Cardiac muscle cell (in vitro differentiated cells and primary cell): Measurements from ENCODE around the gene PHPT1. TPM values are rescaled to one million over a fixed set of nuclear protein-coding genes. Genes with fewer than 3 reads are reported as not detected.

Source experiments
- DNase-seq, 2 donors: peaks; one replicate each; pipeline versions ENCODE4 v3.0.0 to v3.0.0-alpha.2; 2010 to 2017; ENCODE audit warnings: low read depth in 1 of 2, low spot score in 1 of 2
- H3K27ac ChIP-seq: fragments of 200-600 bp; sonication (generic); 2 replicates; pipeline ENCODE4 v1.5.1; 2016
- H3K27me3 ChIP-seq: fragments of 200-600 bp; sonication (generic); 2 replicates; pipeline ENCODE4 v1.6.0; 2016; ENCODE audit warnings: control low read depth
- H3K36me3 ChIP-seq: fragments of 200-600 bp; sonication (generic); 2 replicates; pipeline ENCODE4 v1.5.1; 2016; ENCODE audit warnings: control low read depth
- H3K4me1 ChIP-seq: fragments of 200-600 bp; sonication (generic); 2 replicates; pipeline ENCODE4 v1.8.1; 2017; ENCODE audit warnings: low read depth, mild to moderate bottlenecking, mixed run types
- H3K4me3 ChIP-seq: fragments of 200-600 bp; sonication (generic); 2 replicates; pipeline ENCODE4 v1.5.1; 2016; ENCODE audit warnings: mild to moderate bottlenecking
- H3K9me3 ChIP-seq: fragments of 200-600 bp; sonication (generic); 2 replicates; pipeline ENCODE4 v1.5.1; 2017; ENCODE audit warnings: low read depth, mild to moderate bottlenecking, control low read depth
- polyA plus RNA-seq: library from polyadenylated mRNA; unstranded; fragments of >200 nt; fragmentation: Nextera tagmentation; extraction: Ambion mirVana; gene quantifications from 2 replicates; pipeline ENCODE4 v1.2.1, GENCODE V29; 2016
- total RNA-seq: library from RNA; depleted of rRNA; stranded (reverse); fragments of >200 nt; gene quantifications from 2 replicates; pipeline ENCODE4 v1.2.3, GENCODE V29; 2016
- TF ChIP-seq, protein P1 (sequence below): IDR thresholded peaks from 2 replicates; pipeline ENCODE4 v1.5.1; 2012; ENCODE audit warnings: low read depth, mild to moderate bottlenecking, low read length

Gene PHPT1
- total and polyA plus RNA-seq, 2 experiments from 2014 or later: 185 to 565 TPM

DNA sequence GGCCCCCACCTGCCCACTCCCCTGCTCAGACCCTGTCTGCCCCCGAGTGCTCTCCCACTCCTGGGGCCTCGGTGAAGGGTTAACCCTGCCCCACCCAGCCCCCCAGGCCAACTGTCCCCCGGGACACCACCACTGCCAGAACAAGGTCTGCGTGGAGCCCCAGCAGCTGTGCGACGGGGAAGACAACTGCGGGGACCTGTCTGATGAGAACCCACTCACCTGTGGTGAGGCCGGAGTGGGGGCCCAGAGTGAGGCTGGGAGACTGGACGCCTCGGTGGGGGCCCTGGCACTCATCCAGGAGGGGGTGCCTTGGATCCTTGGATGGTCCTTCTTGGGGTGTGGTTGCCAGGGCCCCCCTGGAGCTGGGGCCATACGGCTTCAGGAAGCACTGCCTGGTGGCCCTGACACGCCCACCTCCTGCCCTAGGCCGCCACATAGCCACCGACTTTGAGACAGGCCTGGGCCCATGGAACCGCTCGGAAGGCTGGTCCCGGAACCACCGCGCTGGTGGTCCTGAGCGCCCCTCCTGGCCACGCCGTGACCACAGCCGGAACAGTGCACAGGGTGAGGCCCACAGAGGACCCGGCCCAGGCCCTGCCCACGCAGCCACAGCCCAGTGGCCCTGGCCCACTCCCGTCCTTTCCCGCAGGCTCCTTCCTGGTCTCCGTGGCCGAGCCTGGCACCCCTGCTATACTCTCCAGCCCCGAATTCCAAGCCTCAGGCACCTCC is 5.1 kb downstream of the PHPT1 start:
- TF ChIP-seq, protein P1, sequence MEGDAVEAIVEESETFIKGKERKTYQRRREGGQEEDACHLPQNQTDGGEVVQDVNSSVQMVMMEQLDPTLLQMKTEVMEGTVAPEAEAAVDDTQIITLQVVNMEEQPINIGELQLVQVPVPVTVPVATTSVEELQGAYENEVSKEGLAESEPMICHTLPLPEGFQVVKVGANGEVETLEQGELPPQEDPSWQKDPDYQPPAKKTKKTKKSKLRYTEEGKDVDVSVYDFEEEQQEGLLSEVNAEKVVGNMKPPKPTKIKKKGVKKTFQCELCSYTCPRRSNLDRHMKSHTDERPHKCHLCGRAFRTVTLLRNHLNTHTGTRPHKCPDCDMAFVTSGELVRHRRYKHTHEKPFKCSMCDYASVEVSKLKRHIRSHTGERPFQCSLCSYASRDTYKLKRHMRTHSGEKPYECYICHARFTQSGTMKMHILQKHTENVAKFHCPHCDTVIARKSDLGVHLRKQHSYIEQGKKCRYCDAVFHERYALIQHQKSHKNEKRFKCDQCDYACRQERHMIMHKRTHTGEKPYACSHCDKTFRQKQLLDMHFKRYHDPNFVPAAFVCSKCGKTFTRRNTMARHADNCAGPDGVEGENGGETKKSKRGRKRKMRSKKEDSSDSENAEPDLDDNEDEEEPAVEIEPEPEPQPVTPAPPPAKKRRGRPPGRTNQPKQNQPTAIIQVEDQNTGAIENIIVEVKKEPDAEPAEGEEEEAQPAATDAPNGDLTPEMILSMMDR: no peak
- no peaks in the 10 kb centered on the region for H3K9me3 ChIP-seq
- no peak overlapping the region for H3K4me3 ChIP-seq
- no peak for DNase-seq
- peaks cover 5% of the 10 kb centered on the region for H3K4me1 ChIP-seq
- peaks cover 9% of the 10 kb centered on the region for H3K36me3 ChIP-seq
- H3K27me3 ChIP-seq: no peaks in the 10 kb centered on the region
- peak overlapping the region; percentile 34 for H3K27ac ChIP-seq

DNA sequence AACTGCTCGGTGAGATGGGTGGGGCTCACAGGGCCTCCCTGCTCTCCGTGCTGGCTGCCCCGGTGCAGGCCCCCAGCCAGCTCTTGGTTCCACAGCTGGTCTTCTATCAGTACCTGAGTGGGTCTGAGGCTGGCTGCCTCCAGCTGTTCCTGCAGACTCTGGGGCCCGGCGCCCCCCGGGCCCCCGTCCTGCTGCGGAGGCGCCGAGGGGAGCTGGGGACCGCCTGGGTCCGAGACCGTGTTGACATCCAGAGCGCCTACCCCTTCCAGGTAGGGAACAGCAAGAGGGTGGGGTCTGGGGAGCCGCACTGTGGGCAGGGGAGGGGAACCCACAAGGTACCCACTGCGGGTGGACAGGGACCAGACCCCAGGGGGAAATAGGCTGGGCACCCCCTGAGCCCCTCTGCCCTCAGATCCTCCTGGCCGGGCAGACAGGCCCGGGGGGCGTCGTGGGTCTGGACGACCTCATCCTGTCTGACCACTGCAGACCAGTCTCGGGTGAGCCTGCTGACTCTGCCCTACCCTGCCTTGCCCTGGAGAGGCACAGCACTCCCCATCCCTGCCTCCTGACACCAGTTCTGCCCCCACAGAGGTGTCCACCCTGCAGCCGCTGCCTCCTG is 5.7 kb downstream of the PHPT1 start:
- Histone ChIP-seq H3K27me3 (no peaks in the 10 kb centered on the region), H3K4me3 (no peak overlapping the region), H3K4me1 (peaks cover 5% of the 10 kb centered on the region), H3K9me3 (no peaks in the 10 kb centered on the region), H3K27ac (no peak overlapping the region), H3K36me3 (peaks cover 9% of the 10 kb centered on the region)
- no peak for DNase-seq
- TF ChIP-seq, protein P1: no peak

DNA sequence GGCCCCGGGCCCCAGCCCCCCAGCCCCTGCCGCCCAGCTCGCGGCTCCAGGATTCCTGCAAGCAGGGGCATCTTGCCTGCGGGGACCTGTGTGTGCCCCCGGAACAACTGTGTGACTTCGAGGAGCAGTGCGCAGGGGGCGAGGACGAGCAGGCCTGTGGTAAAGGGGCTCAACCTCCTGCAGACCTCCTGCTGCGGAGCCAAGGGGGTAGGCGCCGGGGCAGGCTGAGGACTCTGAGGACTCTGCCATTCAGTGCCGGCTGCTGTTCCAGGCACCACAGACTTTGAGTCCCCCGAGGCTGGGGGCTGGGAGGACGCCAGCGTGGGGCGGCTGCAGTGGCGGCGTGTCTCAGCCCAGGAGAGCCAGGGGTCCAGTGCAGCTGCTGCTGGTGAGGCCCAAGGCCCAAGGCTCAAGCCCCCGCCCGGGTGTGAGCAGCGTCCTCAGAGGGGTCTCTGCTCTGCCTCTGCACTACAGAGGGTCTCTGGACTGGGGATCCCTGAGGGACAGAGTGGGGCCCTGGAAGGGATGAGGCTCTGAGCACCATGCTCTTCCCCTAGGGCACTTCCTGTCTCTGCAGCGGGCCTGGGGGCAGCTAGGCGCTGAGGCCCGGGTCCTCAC is 6.4 kb downstream of the PHPT1 start:
- H3K9me3 ChIP-seq: no peaks in the 10 kb centered on the region
- H3K27ac ChIP-seq: no peak overlapping the region
- H3K36me3 ChIP-seq: peaks cover 9% of the 10 kb centered on the region
- DNase-seq: no peak
- TF ChIP-seq, protein P1: no peak
- H3K4me1 ChIP-seq: no peaks in the 10 kb centered on the region
- no peaks in the 10 kb centered on the region for H3K27me3 ChIP-seq
- H3K4me3 ChIP-seq: no peak overlapping the region

DNA sequence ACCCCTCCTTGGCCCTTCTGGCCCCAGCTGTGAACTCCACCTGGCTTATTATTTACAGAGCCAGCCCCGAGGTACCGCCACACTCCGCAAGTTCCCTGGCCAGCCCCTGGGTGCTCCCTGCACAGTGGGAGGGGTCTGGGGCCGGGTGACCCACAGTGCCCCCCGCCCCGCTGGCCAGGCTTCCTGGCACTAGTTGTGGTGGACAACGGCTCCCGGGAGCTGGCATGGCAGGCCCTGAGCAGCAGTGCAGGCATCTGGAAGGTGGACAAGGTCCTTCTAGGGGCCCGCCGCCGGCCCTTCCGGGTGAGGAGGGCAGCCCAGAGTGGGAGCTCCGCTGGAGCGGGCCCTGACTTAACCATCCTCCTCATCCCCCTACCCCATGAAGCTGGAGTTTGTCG is 6.9 kb downstream of the PHPT1 start:
- Histone ChIP-seq H3K36me3 (peaks cover 4% of the 10 kb centered on the region), H3K27me3 (no peaks in the 10 kb centered on the region), H3K9me3 (no peaks in the 10 kb centered on the region), H3K4me3 (no peak overlapping the region), H3K27ac (no peak overlapping the region), H3K4me1 (no peaks in the 10 kb centered on the region)
- no peak for DNase-seq
- TF ChIP-seq, protein P1: no peak

DNA sequence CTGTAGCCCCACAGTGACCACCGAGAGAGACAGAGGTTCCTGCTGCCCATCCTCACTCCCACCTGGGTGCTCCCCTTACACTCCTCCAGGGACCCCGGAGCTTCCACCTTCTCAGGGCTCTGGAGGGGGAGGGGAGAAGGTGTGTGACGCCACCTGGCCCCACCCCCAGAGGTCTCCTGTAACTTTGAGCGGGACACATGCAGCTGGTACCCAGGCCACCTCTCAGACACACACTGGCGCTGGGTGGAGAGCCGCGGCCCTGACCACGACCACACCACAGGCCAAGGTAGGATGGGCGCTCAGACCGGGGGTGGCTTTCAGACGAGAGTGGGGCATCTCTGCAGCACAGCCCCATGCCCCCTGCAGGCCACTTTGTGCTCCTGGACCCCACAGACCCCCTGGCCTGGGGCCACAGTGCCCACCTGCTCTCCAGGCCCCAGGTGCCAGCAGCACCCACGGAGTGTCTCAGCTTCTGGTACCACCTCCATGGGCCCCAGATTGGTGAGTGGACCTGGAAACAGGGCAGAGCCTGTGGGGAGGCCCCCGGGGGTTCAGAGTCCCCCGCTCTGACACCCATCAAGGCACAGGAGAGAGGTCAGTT is 7.4 kb downstream of the PHPT1 start:
- H3K27me3 ChIP-seq: no peaks in the 10 kb centered on the region
- peaks cover 1% of the 10 kb centered on the region for H3K36me3 ChIP-seq
- no peaks in the 10 kb centered on the region for H3K4me1 ChIP-seq
- TF ChIP-seq, protein P1: no peak
- H3K4me3 ChIP-seq: no peak overlapping the region
- no peak overlapping the region for H3K27ac ChIP-seq
- DNase-seq: no peak
- H3K9me3 ChIP-seq: no peaks in the 10 kb centered on the region
